Measurements from ENCODE around the gene LMX1B.

The LMX1B gene

DNA sequence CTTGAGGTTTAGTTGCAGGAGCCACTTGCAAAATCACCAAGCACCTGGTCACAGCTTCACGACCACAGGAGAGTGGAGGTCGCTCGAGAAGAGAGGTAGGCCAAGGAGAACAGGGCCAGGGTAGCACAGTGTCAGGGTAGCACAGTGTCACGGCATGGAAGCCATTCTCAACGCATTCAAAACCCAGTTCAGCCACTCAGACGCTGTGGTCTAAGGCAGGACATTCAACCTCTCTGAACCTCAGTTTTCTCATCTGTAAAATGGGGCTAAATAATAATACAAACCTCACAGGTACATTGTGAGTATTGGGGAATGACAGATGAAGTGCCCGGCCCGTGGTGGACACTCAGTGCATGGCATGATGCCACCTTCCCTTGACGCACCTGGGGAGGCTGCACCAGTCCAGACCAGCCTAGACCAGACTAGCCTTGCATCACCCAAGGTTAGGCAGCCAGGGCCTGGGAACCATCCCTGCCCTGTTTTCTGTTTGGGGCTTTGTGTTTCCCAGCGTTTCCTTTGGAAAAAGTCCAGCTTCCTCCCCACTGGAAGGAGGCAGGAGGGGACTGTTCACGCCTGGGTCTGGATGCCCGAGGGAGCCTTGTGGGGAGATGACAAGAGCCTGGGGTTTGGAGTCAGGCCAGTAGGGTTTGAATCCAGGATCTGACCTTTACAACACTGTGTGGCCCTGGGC, 7.8 kb upstream of the LMX1B start:
- DNase-seq: no peak

- DNase-seq: no peak
Observed at GRCh38 chr9:126606483-126606870, 7.3 kb upstream of the LMX1B start.

GRCh38 chr9:126607086-126607485, 6.6 kb upstream of the LMX1B start:
- no peak for DNase-seq

DNA sequence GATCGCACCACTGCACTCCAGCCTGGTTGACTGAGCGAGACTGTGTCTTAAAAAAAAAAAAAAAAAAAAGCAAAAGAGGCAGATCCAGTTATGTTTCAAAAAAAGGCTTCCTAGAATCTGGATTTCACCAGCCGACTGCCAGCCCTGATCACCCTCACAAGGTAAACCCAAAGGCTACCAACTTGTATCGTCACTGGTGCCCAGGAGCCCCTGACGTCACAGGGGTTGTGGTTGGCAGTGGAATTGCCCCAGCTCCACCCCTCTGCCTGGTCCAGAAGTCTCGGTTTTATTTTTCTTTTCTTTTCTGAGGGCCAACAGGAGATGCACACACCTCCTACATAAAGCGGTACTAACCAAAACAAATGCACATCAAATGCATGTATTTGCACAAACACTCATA, 6.0 kb upstream of the LMX1B start:
- no peak for DNase-seq

DNA sequence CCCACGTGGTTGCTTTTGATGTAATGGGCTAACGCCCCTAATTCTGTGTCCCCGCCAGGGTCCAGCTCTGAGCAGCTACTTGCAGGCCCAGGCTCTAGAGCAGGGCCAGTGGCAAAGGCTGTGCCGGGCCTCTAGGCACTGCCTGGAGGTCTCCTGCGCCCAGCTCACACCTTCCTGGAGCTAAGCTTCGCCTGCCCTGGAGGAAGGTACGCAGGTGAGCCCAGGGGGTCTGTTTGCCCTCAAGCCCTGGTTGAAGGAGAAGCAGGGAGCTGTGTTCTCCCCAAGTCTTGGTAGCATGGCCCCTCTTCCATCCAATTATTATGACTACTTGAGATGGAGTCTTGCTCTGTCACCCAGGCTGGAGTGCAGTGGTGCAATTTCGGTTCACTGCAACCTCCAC, 5.2 kb upstream of the LMX1B start:
- no peak for DNase-seq

DNA sequence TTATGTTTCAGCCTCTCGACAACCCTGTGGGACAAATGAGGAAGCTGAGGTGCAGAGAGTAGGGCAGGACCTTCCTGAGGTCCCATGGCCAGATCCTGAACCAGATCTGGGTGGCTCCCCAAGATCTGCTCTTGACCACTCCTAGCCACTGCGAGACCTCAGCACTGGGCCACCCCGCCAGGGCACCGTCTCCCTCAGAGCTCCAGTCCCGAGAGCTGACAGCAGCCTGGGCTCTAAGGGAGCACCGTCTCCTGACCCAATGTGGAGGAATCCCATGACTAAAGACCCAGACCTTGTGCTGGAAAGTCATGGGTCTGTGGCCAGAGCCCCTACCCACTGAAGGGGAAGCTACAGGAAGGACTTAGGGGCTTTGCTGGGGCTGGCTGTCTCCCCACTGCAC, 4.5 kb upstream of the LMX1B start:
- DNase-seq: no peak

- no peak for DNase-seq
Observed at GRCh38 chr9:126609711-126610388, 3.9 kb upstream of the LMX1B start.

DNA sequence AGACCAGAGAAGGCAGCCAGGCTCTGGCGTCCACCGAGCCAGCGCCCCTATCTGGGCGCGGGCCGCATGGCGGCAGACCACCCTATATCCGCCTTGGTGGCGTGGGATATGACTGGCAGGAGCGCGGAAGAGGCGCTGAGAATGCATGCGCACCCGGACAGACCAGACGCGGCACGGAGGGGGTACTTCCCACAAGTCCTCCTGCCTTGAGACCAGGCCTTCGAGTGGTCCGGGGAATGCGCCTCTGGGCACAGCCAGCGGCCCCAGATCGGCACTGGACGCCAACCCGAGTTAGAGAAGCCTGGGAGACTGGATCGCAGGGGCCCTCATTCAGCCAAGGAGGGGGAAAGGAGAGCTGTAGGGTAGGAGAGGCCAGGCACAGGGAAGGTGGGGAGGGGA, 2.5 kb upstream of the LMX1B start:
- no peak for DNase-seq

- DNase-seq: peak; percentile 8
Observed at GRCh38 chr9:126611592-126612325, 2.0 kb upstream of the LMX1B start.

DNA sequence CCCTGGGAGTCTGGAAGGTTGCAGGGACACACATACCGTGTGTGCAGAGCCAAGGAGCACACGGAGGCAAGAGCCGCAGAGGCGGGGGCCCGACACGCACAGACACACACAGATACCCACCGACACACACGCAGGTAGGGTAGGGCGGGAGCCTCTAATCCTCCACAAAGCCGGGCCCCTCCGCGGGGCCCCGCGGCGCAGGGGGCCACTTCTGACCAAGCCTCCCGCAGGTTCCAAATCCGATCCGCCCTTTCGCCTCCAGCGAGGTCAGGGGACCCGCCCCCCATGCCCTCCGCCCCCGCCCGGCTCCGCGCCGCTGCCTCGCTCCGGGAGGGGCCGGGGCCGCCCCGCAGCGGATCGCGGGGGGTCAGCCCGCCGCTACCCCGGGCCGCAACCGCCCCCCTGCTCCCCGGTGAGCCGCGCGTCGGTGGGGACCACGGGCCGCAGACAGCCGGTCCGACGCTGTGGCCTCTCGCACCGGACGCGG, 1.4 kb upstream of the LMX1B start:
- no peak for DNase-seq

- no peak for DNase-seq
Observed at GRCh38 chr9:126612813-126613641, 701 bp upstream of the LMX1B start.

DNA sequence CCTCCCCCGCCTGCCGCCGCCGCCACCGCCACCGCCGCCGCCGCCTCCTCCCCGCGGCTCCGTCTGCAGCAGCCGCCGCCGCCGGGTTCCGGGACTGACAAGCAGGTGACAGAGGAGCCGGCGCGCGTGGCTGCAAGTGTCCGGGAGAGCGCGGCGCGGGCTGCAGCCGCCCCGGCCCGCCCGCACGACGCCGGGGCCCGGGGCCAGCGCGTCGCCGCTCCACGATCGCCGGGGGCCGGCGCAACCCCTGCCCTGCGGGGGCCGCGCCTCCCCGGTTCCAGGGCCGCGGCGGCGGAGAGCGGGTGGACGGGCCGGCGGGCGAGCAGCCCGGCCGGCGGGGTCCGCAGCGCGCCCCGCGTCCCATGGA, 343 bp downstream of the LMX1B start:
- no peak for DNase-seq

GRCh38 chr9:126614455-126615244, 922 bp downstream of the LMX1B start:
- no peak for DNase-seq

DNA sequence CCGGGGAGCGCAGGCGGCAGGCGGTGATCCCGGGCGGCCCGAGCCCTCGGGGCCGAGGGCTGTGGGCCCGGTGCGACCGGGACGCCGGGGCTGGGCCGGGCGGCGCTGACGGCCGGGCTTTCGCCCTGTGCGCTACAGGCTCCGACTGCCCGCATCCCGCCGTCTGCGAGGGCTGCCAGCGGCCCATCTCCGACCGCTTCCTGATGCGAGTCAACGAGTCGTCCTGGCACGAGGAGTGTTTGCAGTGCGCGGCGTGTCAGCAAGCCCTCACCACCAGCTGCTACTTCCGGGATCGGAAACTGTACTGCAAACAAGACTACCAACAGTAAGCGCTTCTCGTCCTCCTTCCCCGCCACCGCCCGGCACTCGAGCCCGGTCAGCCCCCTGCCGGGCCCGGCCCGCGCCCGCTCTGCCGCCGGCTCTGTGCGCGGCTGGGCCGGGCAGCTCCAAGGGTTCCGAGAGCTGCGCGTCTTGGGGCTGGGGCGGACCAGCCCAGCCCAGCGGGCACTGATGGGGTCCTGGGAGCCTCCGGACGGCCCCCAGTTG, 1.6 kb downstream of the LMX1B start:
- peak; percentile 11 for DNase-seq

- no peak for DNase-seq
Observed at GRCh38 chr9:126615791-126616447, 2.2 kb downstream of the LMX1B start.

DNA sequence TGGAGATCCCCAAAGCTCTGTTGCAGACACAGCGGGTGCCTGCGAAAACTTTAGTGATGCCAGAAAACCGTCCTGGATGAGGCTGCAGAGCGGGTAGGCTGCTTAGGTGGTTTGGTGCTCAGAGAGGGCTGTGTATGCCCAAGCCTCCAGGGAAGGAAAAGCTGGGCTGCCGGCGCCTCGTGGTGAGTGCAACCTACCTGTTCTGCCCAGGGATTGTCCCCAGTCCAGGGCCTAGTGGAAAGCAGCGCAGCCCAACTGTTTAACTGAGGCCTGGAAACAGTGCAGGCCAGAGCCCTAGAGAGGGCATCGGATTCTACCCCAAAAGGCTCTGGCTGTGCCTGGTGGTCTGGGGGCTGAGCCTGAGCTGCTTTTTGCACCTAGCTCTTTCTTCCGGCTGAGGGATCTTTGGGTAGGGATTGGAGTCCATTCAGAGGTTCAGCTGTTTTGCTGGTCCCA, 2.8 kb downstream of the LMX1B start:
- no peak for DNase-seq

- no peak for DNase-seq
Observed at GRCh38 chr9:126617003-126617822, 3.5 kb downstream of the LMX1B start.

- no peak for DNase-seq
Observed at GRCh38 chr9:126617823-126618165, 4.1 kb downstream of the LMX1B start.

DNA sequence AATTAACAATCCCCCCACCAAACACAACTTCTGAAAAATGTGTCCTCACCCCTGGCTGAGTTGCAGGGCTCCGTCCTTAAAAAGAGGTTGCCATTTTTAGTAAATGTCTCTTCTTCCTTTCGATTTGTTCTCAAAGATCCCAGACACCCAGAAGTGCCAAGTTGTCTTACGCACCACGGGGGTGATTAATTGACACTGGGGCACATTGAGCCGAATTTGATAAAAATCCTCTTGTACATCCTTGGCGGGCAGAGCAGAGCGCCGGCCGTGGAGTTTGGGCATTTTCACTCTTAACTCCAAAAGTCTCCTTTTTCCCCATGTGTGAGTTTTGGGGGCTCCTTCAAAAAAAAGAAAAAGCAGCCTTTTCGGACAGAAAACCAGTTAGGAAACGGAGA, 4.5 kb downstream of the LMX1B start:
- no peak for DNase-seq

- no peak for DNase-seq
Observed at GRCh38 chr9:126618585-126619360, 5.0 kb downstream of the LMX1B start.

Data from NCI-H1092 treated with DMSO at 0.1 percent for 48 hours (cell line).